ENCODE results near the gene BMPR1A.
A peak's percentile ranks its signal among the peaks of the same experiment; 100 is the strongest.

Gene BMPR1A

DNA sequence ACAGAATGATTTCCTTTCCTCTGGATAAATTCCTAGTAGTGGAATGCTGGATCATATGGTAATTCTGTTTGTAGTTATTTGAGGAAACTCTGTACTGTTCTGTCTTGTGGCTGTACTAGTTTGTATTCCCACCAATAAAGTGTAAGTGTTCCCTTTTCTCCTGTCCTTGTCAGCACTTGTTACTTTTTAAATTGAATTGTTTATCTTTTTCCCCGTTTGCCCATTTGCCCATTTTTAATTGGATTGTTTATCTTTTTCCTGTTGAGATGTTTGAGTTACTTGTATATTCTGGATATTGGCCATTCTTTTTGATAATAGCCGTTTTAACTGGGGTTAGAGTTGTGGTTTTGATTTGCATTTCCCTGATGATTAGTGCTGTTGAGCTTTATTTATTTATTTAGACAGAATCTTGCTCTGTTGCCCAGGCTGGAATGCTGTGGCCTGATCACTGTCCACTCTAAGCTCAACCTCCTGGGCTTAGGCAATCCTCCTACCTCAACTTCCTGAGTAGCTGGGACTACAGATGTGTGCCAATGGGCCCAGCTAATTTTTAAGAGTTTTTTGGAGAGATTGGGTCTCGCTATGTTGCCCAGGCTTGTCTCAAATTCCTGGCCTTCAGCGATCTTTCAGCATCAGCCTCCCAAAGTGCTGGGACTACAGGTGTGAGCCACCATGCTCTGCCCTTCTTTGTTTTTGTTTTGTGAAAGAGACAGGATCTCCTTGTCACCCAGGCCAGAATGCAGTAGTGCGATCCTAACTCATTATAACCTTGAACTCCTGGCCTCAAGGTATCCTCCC lies 23.0 kb downstream of the BMPR1A start:
- Histone ChIP-seq H3K4ac (ENCODE audit: low read depth, low read length) (no peak overlapping the region), H3K4me3 (ENCODE audit: low read length) (no peak overlapping the region), H3K23ac (ENCODE audit: low read length) (no peak overlapping the region), H3K4me2 (ENCODE audit: low read length) (no peak overlapping the region), H2BK15ac (replicated peaks; ENCODE audit: low read depth) (no peak overlapping the region), H2BK5ac (ENCODE audit: low read length) (no peak overlapping the region), H3K4me1 (ENCODE audit: control insufficient read depth, low read depth, low read length) (peaks cover 6% of the 10 kb centered on the region), H3K79me2 (ENCODE audit: control insufficient read depth, insufficient read depth, low read length) (peaks cover 94% of the 10 kb centered on the region), H3K27me3 (ENCODE audit: insufficient read depth, low read length, poor library complexity) (no peaks in the 10 kb centered on the region), H3K56ac (ENCODE audit: low read length) (no peak overlapping the region), H3K79me1 (ENCODE audit: low read length) (peaks cover 3% of the 10 kb centered on the region), H4K5ac (ENCODE audit: low read length) (no peak overlapping the region), H2BK120ac (ENCODE audit: low read depth, low read length) (no peak overlapping the region), H2AK5ac (ENCODE audit: low read length) (no peak overlapping the region), H4K8ac (ENCODE audit: low read depth, low read length) (no peak overlapping the region), H3K18ac (ENCODE audit: low read length) (no peak overlapping the region), H3K36me3 (ENCODE audit: control insufficient read depth, insufficient read depth, low read length) (no peaks in the 10 kb centered on the region), H3K9ac (ENCODE audit: low read length) (no peak overlapping the region), H3K27ac (ENCODE audit: low read depth, low read length) (no peak overlapping the region)
- DNase-seq, result no peak
- WGBS (ENCODE audit: extremely low coverage, insufficient coverage, low lambda C conversion rate), result no CpG with 5 or more reads among the region's 5 CpGs

DNA sequence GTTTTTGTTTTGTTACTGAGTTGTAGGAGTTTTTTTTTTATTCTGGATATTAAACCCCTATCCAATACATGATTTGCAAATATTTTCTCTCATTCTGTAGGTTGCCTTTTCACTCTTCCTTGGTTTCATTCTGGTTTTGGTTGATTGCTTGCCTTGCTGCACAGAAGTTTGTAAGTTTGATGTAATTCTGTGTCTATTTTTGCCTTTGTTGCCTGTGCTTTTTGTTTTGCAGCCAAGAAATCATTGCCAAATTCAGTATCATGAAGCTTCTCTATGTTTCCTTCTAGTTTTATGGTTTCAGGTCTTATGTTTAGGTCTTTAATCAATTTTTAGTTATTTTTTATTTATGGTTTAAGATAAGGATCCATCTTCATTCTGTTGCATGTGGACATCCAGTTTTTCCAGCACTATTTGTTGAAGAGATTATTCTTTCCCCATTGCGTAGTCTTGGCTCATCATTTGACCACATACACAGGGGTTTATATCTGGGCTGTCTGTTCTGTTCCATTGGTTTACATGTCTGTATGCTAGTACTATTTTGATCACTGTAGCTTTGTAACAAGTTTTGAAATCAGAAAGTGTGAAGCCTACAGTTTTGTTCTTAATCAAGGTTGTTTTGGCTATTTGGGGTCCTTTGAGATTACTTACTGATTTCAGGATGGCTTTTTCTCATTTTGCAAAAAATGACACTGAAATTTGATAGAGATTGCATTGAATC lies 26.4 kb downstream of the BMPR1A start:
- H3K4me2 ChIP-seq (ENCODE audit: low read length), result no peak overlapping the region
- no peak overlapping the region for H3K23ac ChIP-seq (ENCODE audit: low read length)
- H3K4me1 ChIP-seq (ENCODE audit: control insufficient read depth, low read depth, low read length), result peaks cover 11% of the 10 kb centered on the region
- no peak overlapping the region for H2BK120ac ChIP-seq (ENCODE audit: low read depth, low read length)
- no peak overlapping the region for H3K4me3 ChIP-seq (ENCODE audit: low read length)
- WGBS (ENCODE audit: extremely low coverage, insufficient coverage, low lambda C conversion rate), result no CpG with 5 or more reads among the region's 1 CpG
- H3K27ac ChIP-seq (ENCODE audit: low read depth, low read length), result no peak overlapping the region
- no peak overlapping the region for H3K4ac ChIP-seq (ENCODE audit: low read depth, low read length)
- H3K79me2 ChIP-seq (ENCODE audit: control insufficient read depth, insufficient read depth, low read length), result peaks cover 88% of the 10 kb centered on the region
- H3K79me1 ChIP-seq (ENCODE audit: low read length), result peaks cover 2% of the 10 kb centered on the region
- no peak overlapping the region for H2AK5ac ChIP-seq (ENCODE audit: low read length)
- H3K36me3 ChIP-seq (ENCODE audit: control insufficient read depth, insufficient read depth, low read length), result no peaks in the 10 kb centered on the region
- no peak overlapping the region for H4K8ac ChIP-seq (ENCODE audit: low read depth, low read length)
- H2BK15ac ChIP-seq (replicated peaks; ENCODE audit: low read depth), result no peak overlapping the region
- no peak overlapping the region for H3K18ac ChIP-seq (ENCODE audit: low read length)
- no peak overlapping the region for H3K9ac ChIP-seq (ENCODE audit: low read length)
- no peak overlapping the region for H3K56ac ChIP-seq (ENCODE audit: low read length)
- DNase-seq, result no peak
- H4K5ac ChIP-seq (ENCODE audit: low read length), result no peak overlapping the region
- H3K27me3 ChIP-seq (ENCODE audit: insufficient read depth, low read length, poor library complexity), result no peaks in the 10 kb centered on the region
- no peak overlapping the region for H2BK5ac ChIP-seq (ENCODE audit: low read length)

GRCh38 chr10:86785037-86785436 lies 28.6 kb downstream of the BMPR1A start:
- Histone ChIP-seq H3K4ac (ENCODE audit: low read depth, low read length) (no peak overlapping the region), H2AK5ac (ENCODE audit: low read length) (no peak overlapping the region), H3K56ac (ENCODE audit: low read length) (peak overlapping the region; percentile 53), H2BK120ac (ENCODE audit: low read depth, low read length) (no peak overlapping the region), H3K27me3 (ENCODE audit: insufficient read depth, low read length, poor library complexity) (no peaks in the 10 kb centered on the region), H3K23ac (ENCODE audit: low read length) (no peak overlapping the region), H4K5ac (ENCODE audit: low read length) (no peak overlapping the region), H3K79me1 (ENCODE audit: low read length) (peaks cover 2% of the 10 kb centered on the region), H3K4me2 (ENCODE audit: low read length) (no peak overlapping the region), H3K4me1 (ENCODE audit: control insufficient read depth, low read depth, low read length) (peaks cover 11% of the 10 kb centered on the region), H3K36me3 (ENCODE audit: control insufficient read depth, insufficient read depth, low read length) (no peaks in the 10 kb centered on the region), H3K18ac (ENCODE audit: low read length) (no peak overlapping the region), H3K4me3 (ENCODE audit: low read length) (no peak overlapping the region), H3K27ac (ENCODE audit: low read depth, low read length) (no peak overlapping the region), H2BK5ac (ENCODE audit: low read length) (no peak overlapping the region), H3K79me2 (ENCODE audit: control insufficient read depth, insufficient read depth, low read length) (peaks cover 86% of the 10 kb centered on the region), H3K9ac (ENCODE audit: low read length) (no peak overlapping the region), H4K8ac (ENCODE audit: low read depth, low read length) (no peak overlapping the region), H2BK15ac (replicated peaks; ENCODE audit: low read depth) (no peak overlapping the region)
- WGBS (ENCODE audit: extremely low coverage, insufficient coverage, low lambda C conversion rate), result no CpG with 5 or more reads among the region's 4 CpGs
- DNase-seq, result no peak

GRCh38 chr10:86785968-86786367 lies 29.5 kb downstream of the BMPR1A start:
- no peak overlapping the region for H3K4me3 ChIP-seq (ENCODE audit: low read length)
- H3K56ac ChIP-seq (ENCODE audit: low read length), result peak overlapping the region; percentile 62
- no CpG with 5 or more reads among the region's 5 CpGs for WGBS (ENCODE audit: extremely low coverage, insufficient coverage, low lambda C conversion rate)
- no peak overlapping the region for H3K18ac ChIP-seq (ENCODE audit: low read length)
- H2AK5ac ChIP-seq (ENCODE audit: low read length), result no peak overlapping the region
- H2BK15ac ChIP-seq (replicated peaks; ENCODE audit: low read depth), result no peak overlapping the region
- no peak overlapping the region for H4K5ac ChIP-seq (ENCODE audit: low read length)
- H2BK5ac ChIP-seq (ENCODE audit: low read length), result no peak overlapping the region
- H3K36me3 ChIP-seq (ENCODE audit: control insufficient read depth, insufficient read depth, low read length), result no peaks in the 10 kb centered on the region
- H3K27me3 ChIP-seq (ENCODE audit: insufficient read depth, low read length, poor library complexity), result no peaks in the 10 kb centered on the region
- H3K4me2 ChIP-seq (ENCODE audit: low read length), result no peak overlapping the region
- peak overlapping the region; percentile 6 for H3K23ac ChIP-seq (ENCODE audit: low read length)
- H4K8ac ChIP-seq (ENCODE audit: low read depth, low read length), result no peak overlapping the region
- peaks cover 85% of the 10 kb centered on the region for H3K79me2 ChIP-seq (ENCODE audit: control insufficient read depth, insufficient read depth, low read length)
- peak overlapping the region; percentile 39 for H3K9ac ChIP-seq (ENCODE audit: low read length)
- no peak for DNase-seq
- no peak overlapping the region for H3K4ac ChIP-seq (ENCODE audit: low read depth, low read length)
- H3K4me1 ChIP-seq (ENCODE audit: control insufficient read depth, low read depth, low read length), result peaks cover 11% of the 10 kb centered on the region
- H3K79me1 ChIP-seq (ENCODE audit: low read length), result peaks cover 2% of the 10 kb centered on the region
- no peak overlapping the region for H2BK120ac ChIP-seq (ENCODE audit: low read depth, low read length)
- peak overlapping the region; percentile 33 for H3K27ac ChIP-seq (ENCODE audit: low read depth, low read length)

- no peak overlapping the region for H4K5ac ChIP-seq (ENCODE audit: low read length)
- H3K79me1 ChIP-seq (ENCODE audit: low read length), result peaks cover 2% of the 10 kb centered on the region
- H3K4me1 ChIP-seq (ENCODE audit: control insufficient read depth, low read depth, low read length), result peaks cover 11% of the 10 kb centered on the region
- H3K4ac ChIP-seq (ENCODE audit: low read depth, low read length), result no peak overlapping the region
- H3K18ac ChIP-seq (ENCODE audit: low read length), result no peak overlapping the region
- H2BK15ac ChIP-seq (replicated peaks; ENCODE audit: low read depth), result no peak overlapping the region
- no peak overlapping the region for H2AK5ac ChIP-seq (ENCODE audit: low read length)
- peak overlapping the region; percentile 62 for H3K56ac ChIP-seq (ENCODE audit: low read length)
- no peak overlapping the region for H2BK5ac ChIP-seq (ENCODE audit: low read length)
- no peak overlapping the region for H3K4me3 ChIP-seq (ENCODE audit: low read length)
- WGBS (ENCODE audit: extremely low coverage, insufficient coverage, low lambda C conversion rate), result no CpG with 5 or more reads among the region's 4 CpGs
- H3K27me3 ChIP-seq (ENCODE audit: insufficient read depth, low read length, poor library complexity), result no peaks in the 10 kb centered on the region
- peak overlapping the region; percentile 39 for H3K9ac ChIP-seq (ENCODE audit: low read length)
- no peaks in the 10 kb centered on the region for H3K36me3 ChIP-seq (ENCODE audit: control insufficient read depth, insufficient read depth, low read length)
- peak; percentile 65 for DNase-seq
- H3K79me2 ChIP-seq (ENCODE audit: control insufficient read depth, insufficient read depth, low read length), result peaks cover 84% of the 10 kb centered on the region
- no peak overlapping the region for H3K23ac ChIP-seq (ENCODE audit: low read length)
- H2BK120ac ChIP-seq (ENCODE audit: low read depth, low read length), result no peak overlapping the region
- H3K27ac ChIP-seq (ENCODE audit: low read depth, low read length), result peak overlapping the region; percentile 33
- no peak overlapping the region for H4K8ac ChIP-seq (ENCODE audit: low read depth, low read length)
- H3K4me2 ChIP-seq (ENCODE audit: low read length), result no peak overlapping the region
Observed at GRCh38 chr10:86786368-86786767, 29.9 kb downstream of the BMPR1A start.
